AG09309 (cell line): ENCODE results near the gene ODAD2.
A peak's percentile ranks its signal among the peaks of the same experiment; 100 is the strongest.

Experiments
- DNase-seq: peaks from one replicate; pipeline ENCODE4 v3.0.0-alpha.2; 2010; ENCODE audit warnings: low read depth
- H3K4me3 ChIP-seq: 2 replicates; pipeline ENCODE4 v1.5.1; 2011; ENCODE audit warnings: mild to moderate bottlenecking, low read depth, low read length, moderate library complexity; ENCODE audit not compliant: control insufficient read depth
- TF ChIP-seq, protein P1 (sequence below): IDR thresholded peaks from 2 replicates; pipeline ENCODE4 v1.5.1; 2011; ENCODE audit warnings: mild to moderate bottlenecking, low read depth, low read length, inconsistent platforms; ENCODE audit not compliant: insufficient read depth, control insufficient read depth; ENCODE audit errors: missing control alignments

The ODAD2 gene

GRCh38 chr10:28020993-28021982, 22.4 kb upstream of the ODAD2 start:
- no peak overlapping the region for H3K4me3 ChIP-seq
- TF ChIP-seq, protein P1, sequence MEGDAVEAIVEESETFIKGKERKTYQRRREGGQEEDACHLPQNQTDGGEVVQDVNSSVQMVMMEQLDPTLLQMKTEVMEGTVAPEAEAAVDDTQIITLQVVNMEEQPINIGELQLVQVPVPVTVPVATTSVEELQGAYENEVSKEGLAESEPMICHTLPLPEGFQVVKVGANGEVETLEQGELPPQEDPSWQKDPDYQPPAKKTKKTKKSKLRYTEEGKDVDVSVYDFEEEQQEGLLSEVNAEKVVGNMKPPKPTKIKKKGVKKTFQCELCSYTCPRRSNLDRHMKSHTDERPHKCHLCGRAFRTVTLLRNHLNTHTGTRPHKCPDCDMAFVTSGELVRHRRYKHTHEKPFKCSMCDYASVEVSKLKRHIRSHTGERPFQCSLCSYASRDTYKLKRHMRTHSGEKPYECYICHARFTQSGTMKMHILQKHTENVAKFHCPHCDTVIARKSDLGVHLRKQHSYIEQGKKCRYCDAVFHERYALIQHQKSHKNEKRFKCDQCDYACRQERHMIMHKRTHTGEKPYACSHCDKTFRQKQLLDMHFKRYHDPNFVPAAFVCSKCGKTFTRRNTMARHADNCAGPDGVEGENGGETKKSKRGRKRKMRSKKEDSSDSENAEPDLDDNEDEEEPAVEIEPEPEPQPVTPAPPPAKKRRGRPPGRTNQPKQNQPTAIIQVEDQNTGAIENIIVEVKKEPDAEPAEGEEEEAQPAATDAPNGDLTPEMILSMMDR = no peak
- peak; percentile 73 for DNase-seq

GRCh38 chr10:28020080-28020860, 21.4 kb upstream of the ODAD2 start:
- peak; percentile 91 for DNase-seq
- TF ChIP-seq, protein P1 = no peak
- no peak overlapping the region for H3K4me3 ChIP-seq

DNA sequence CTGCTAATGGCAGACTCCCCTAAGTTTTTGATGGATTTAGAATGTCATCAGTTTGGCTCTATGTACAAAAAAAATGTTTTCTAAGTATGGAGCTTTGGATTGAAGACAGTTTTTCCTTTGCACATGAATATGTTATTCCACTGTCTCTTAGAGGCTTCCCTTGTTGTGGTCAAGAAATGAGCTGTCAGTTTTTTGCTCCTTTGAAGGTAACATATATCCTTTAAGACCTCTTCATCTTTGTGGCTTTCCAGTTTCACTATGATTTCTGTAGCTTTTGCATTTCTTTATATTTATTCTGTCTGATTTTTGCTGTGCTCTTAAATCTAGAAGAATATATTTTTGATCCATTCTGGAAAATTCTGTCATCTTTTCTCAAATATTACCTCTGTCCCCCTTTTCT, 15.8 kb upstream of the ODAD2 start:
- TF ChIP-seq, protein P1 = no peak
- DNase-seq = no peak
- H3K4me3 ChIP-seq = no peak overlapping the region

GRCh38 chr10:28012990-28013515, 14.2 kb upstream of the ODAD2 start:
- H3K4me3 ChIP-seq = no peak overlapping the region
- no peak for DNase-seq
- TF ChIP-seq, protein P1 = no peak

DNA sequence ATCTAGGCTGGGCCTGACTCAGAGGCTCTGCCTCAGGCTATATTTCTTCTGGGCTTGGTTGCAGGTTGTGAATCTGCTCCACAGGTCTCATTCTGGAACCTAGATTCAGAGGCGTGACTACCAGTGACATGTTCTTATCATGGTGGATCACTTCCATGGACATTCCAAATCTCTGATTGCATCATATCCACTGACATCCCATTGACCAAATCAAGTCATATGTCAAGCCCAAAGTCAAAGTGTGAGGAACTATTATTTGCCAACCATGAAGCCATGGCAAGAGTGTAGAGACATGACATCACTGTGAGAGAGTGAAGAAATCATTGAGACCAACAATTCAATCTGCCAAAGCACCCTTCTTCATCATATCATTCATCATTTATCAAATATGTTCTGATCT, 11.9 kb upstream of the ODAD2 start:
- H3K4me3 ChIP-seq = no peak overlapping the region
- TF ChIP-seq, protein P1 = no peak
- no peak for DNase-seq

DNA sequence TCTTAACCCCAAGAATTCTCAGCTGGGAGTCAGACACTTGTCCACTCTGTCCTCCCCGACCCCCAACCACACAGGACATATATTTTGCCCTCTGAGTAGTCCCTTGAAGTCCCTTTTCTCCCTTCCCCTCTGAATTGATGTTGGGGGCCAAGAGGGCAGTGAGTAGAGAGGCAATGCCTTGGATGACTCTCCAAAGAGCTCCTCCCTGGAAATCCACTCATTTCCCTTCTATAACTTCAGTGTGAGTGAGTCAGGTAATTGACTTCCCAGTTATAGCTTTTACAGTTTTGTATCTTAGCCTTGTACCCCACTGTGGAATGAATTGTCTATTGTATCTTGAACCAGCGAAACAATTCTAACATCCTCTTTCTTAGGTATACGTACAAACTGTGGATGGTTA, 9.2 kb upstream of the ODAD2 start:
- DNase-seq = no peak
- TF ChIP-seq, protein P1 = no peak
- H3K4me3 ChIP-seq = no peak overlapping the region
